GM21367 (cell line): ENCODE results near the gene DNAAF2.
"Not testable (repeated sequence)": the region's sequence is repeated elsewhere in the genome, so short reads cannot be mapped to it uniquely, and the experiment has no call there.

Experiments used
- ATAC-seq: cut with Tn5 transposase; IDR thresholded peaks from one replicate; pipeline ENCODE4 v1.9.1; 2021; ENCODE audit not compliant: unreplicated experiment

Gene DNAAF2, protein sequence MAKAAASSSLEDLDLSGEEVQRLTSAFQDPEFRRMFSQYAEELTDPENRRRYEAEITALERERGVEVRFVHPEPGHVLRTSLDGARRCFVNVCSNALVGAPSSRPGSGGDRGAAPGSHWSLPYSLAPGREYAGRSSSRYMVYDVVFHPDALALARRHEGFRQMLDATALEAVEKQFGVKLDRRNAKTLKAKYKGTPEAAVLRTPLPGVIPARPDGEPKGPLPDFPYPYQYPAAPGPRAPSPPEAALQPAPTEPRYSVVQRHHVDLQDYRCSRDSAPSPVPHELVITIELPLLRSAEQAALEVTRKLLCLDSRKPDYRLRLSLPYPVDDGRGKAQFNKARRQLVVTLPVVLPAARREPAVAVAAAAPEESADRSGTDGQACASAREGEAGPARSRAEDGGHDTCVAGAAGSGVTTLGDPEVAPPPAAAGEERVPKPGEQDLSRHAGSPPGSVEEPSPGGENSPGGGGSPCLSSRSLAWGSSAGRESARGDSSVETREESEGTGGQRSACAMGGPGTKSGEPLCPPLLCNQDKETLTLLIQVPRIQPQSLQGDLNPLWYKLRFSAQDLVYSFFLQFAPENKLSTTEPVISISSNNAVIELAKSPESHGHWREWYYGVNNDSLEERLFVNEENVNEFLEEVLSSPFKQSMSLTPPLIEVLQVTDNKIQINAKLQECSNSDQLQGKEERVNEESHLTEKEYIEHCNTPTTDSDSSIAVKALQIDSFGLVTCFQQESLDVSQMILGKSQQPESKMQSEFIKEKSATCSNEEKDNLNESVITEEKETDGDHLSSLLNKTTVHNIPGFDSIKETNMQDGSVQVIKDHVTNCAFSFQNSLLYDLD

DNA sequence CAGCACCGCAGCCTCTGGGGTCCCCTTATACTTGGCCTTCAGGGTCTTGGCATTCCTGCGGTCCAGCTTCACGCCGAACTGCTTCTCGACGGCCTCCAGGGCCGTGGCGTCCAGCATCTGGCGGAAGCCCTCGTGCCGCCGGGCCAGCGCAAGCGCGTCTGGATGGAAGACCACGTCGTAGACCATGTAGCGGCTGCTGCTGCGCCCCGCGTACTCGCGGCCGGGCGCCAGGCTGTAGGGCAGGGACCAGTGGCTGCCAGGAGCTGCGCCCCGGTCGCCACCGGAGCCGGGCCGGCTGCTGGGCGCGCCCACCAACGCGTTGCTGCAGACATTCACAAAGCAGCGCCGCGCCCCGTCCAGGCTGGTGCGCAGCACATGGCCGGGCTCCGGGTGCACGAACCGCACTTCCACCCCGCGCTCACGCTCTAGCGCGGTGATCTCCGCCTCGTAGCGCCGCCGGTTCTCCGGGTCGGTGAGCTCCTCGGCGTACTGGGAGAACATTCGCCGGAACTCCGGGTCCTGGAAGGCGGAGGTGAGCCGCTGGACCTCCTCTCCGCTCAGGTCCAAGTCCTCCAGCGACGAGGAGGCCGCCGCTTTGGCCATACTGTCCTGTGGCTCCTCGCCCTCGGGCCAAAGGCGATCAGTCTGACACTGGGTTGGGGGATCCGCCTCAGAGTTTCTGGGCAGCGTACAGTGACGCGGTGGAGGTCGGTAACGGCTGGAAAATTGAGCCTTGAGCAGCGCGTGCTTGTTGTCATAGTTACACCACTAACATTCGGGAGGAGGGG lies at the start of gene DNAAF2:
Gene DNAAF2, minus strand, starts transcription at position 698 of the 788 bp plus-strand sequence. Its CDS starts 95 bp downstream, at position 603.
- peak; percentile 21 for ATAC-seq

DNA sequence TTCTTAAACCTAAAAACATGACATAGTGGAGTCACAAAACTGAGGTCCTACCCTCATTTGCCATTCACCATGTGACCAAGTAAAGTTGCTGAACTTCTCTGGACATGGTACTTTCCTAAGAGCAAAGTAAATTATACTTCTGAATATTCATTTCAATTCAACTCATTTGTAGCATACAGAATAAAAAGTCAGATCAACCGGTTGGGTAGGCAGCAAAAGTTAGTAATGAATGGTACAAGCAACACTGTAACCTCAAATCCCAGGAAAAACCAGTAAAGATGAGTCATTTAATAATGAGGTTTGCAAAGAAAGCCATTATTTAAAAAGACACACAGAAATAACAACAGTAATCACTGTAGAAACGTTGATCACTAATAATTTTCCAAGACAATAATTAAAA lies 44.2 kb upstream of the DNAAF2 start:
- no peak for ATAC-seq

DNA sequence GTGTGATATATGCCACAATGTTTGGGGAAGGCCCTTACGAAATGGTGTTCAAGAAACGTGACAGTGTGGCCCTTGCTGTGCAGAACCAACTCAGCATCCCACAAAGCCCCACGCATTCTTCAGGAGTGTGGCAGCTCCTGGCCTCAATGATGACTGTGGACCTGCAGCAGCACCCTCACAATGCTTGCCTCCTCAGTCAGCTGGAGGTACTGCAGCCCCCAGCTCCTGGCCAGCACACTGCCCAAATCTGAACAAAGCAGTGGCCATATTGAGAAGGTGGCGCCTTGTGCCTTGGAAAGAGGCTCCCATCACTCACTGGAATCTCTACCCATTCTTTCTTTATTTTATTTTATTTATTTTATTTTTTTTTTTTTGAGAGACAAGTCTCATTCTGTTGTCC lies 42.6 kb upstream of the DNAAF2 start:
- ATAC-seq: no peak

DNA sequence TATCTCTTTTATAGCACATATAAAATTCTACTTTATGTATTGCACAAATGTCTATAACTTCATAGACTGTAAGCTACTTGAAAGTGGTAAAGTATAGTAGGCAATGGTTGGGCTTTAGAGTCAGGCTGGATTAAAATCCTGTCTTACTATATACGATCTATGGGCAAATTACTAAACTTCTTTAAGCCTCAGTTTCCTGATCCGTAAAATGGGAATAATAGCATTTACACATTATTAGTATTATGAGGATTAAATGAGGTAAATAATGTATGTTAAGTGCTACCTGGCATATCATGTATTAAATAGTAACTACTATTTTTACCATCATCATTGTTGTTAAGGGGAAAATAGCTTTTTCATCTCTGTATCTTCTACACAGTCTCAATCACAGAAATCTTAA lies 38.5 kb upstream of the DNAAF2 start:
- ATAC-seq: no peak

DNA sequence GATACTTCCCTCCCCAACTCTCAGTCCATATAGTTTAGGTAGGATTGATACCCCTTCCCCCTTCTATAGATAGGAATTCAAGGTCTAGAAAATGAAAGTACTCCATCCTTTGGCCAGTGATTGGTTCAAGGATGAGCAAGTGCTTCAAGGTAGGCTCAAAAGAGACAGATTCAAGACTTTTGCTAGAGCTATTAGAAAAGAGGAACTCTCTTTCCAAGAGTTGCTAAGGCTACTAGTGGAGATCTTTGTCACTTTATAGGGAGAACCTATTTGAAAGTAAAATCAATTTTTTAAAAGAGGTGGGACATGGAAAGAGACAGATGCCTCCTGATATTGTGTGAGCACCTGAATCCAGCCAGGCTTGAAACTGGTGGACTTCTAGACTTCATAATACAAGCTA lies 35.4 kb upstream of the DNAAF2 start:
- no peak for ATAC-seq

DNA sequence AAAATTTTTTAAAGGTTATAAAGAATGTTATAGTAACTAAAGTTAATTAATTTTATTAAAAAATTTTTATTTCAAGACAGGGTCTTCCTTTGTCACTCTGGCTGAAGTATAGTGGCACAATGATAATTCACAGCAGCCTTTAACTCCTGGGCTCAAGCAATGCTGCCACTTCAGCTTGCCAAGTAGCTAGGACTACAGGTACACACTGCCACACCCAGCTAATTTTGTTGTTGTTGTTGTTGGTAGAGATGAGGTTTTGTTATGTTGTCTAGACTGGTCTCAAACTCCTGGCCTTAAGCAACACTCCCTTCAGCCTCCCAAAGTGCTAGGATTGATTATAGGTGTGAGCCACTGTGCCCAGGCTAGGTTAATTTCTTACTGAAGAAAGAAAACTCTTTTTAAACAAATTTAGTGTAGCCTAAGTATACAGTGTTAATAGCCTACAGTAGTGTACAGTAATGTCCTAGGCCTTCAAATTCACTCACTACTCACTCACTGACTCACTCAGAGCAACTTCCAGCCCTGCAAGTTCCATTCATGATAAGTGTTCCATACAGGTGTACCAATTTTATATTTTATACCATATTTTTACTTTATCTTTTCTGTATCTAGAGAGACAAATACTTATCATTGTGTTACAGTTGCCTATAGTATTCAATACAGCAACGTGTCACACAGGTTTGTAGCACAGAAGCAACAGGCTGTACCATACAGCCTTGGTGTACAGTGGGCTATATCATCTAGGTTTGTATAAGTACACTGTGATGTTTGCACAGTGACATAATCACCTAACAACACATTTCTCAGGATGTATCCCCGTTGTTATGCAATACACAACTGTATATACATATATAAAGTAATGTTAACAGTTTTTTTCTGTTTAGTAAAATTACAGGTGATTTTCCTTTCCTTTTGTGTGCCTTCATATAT lies 24.7 kb upstream of the DNAAF2 start:
- ATAC-seq: no peak

DNA sequence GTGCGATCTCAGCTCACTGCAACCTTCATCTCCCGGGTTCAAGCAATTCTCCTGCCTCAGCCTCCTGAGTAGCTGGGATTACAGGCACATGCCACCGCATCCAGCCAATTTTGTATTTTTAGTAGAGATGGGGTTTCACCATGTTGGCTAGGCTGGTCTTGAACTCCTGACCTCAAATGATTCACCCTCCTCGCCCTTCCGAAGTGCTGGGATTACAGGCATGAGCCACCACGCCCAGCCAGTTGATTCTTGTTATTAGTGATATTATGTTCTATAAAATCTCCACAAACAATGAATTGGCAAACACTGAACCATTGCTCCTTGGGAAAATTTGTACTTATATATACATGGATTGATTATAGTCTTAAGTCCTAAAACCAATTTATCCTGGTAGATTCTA lies 22.5 kb upstream of the DNAAF2 start:
- not testable (repeated sequence) for ATAC-seq

DNA sequence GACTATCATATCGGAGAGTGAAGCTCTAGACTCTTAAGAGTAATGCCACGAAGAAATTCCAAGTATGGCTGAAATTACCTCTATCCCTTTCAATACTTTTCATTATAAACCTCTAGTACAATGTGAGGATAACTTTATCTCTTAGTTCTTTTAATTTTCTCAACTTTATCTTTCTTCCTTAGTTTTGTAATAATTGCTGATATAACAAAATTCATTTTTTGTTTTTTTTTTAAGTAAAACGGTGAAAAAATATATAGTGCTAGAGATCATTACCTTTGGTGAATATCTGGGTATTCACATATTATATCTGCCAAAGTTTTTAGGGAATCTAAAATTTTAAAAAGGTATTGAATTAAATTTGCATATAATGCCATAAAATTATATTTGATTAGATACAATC lies 19.5 kb upstream of the DNAAF2 start:
- no peak for ATAC-seq

DNA sequence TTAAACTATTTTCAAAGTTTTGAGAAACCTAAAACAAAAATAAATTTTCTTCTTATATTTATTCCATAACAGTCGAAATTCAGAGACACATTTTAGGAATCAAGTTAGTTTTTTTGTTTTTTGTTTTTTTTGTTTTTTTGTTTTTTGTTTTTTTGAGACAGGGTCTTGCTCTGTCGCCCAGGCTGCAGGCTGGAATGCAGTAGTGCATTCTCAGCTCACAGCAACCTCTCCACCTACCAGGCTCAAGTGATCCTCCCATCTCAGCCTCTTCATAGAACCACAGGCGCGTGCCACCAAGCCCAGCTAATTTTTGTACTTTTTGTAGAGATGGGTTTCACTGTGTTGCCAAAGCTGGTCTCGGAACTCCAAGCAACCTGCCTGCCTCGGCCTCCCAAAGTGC lies 18.5 kb upstream of the DNAAF2 start:
- ATAC-seq: no peak

DNA sequence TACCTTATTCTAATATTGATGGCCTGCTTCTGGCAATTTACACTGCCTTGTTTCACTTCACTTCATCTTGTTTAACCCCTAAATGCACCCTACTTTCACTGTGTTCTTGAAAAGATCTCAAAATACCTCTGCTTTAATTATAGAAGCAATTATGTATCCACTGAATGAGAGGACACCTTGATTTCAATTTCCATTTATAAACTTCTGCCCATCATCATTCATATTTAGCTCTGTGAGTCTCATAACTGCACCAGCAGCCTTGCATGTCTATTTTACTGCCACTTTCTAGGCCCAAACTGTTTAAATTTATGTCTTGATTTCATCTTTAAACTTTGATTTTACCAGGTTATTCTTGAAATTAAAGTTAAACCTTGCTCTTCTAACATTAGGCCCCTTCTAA lies 7.1 kb upstream of the DNAAF2 start:
- ATAC-seq: no peak

DNA sequence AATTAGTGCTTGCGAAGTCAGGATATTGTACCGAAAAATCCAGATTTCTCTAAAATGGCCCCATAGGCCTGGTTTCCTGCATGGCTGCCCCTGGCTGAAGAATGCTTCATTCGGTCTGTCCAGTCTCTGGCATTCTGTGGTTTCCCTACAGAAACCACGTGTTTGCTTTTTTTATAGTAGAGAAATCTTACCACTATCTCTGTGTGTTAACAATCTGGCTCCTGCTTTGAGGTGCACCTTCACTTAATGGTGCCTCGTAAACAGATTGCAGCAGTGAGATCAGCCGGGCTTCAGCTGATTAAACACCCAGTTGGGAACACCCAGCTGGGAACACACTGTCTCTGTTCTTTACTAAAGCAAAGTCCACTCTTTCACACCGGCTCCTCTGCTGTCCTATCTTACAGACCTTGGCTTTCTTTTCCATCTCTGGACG lies 6.7 kb upstream of the DNAAF2 start:
- no peak for ATAC-seq

DNA sequence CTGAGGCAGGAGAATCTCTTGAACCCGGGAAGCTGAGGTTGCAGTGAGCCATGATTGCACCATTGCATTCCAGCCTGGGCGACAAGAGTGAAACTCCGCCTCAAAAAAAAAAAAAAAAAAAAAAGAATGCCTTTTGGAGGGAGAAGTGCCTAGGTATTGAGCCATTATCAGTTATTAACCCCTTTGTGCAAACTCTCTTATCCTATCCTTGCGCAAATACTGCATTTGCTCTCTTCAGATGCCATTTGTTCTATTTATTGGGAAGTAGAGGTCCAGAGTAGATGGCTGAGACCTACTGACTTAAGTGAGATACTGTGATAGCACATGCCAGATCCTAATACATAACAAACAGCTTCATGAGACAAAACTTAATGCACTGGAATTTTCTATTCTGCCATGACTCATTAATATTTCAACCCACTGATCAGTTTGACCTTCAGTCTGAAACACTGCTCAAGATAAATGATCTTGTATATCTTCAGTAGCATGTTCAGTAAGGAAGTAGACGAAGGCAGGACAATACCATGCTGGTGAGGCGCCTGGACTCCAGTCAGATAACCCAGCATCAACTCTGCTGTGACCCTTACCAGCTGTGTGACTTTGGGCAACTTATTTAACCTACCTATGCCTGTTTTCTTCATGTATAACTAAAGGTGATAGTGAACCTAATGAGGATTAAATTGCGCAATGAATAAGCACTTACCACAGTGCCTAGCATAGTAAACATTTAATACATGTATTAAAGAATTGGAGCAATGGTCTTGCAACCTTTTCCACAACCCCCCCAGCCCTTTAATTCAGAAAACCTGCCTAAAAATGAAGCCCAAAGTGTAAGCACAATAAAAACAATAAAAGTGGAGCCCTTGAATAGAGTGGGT lies 5.7 kb upstream of the DNAAF2 start:
- no peak for ATAC-seq

DNA sequence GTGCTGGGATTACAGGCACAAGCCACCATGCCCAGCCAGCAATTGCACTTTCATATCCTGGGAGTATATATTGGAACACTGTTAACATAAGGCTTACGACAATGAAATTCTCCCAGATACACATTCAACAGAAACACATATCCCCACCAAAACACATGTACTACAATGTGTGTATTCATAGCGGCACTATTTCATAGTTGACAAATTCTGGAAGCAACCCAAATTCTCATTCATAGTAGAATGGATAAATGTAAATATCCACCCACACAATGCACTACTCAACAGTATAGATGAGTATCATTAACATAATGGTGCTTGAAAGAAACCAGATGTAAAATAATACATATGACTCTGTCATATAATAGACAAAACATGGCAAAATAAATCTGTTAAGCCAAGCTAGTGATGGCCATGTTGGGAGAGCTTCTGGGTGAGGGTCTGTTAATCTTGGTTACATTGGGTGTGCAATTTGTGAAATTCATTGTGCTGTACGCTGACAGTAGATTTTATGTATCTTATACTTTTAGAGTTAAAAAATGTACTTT lies 2.6 kb upstream of the DNAAF2 start:
- ATAC-seq: no peak

DNA sequence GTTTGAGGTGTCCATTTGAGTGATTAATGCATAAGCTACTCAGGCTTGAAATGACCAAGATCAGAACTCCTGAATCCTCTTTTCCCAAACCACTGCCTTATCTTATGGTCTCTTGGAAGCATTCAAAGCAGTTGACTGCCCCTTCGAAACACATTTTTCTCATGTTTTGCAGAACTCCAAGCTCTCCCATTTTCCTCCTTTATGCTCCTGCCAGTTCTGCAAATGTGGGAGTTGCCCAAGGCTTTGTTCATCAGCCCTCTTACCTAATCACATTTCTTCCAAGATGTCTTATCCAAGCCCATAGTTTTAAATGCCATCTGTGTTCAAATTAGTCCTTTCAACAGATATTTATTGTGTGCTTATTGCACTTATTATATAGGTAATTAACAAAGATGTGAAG lies 1.8 kb upstream of the DNAAF2 start:
- ATAC-seq: no peak

DNA sequence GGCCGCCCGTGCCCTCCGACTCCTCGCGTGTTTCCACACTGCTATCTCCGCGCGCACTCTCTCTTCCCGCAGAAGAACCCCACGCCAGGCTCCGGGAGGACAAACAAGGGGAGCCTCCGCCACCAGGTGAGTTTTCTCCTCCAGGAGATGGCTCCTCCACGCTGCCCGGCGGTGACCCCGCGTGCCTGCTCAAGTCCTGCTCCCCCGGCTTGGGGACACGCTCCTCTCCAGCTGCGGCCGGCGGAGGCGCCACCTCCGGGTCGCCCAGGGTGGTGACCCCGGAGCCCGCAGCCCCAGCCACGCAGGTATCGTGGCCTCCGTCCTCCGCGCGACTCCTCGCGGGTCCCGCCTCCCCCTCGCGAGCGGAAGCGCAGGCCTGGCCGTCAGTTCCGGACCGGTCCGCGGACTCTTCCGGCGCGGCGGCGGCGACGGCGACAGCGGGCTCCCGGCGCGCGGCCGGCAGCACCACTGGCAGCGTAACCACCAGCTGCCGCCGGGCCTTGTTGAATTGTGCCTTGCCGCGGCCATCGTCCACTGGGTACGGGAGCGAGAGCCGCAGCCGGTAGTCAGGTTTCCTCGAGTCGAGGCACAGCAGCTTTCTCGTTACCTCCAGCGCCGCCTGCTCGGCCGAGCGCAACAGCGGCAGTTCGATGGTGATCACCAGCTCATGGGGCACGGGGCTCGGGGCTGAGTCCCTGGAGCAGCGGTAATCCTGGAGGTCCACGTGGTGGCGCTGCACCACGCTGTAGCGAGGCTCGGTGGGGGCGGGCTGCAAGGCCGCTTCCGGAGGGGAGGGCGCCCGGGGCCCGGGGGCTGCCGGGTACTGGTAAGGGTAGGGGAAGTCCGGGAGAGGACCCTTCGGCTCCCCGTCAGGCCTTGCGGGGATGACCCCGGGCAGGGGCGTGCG lies 1.2 kb downstream of the DNAAF2 start:
- ATAC-seq: peak; percentile 70

DNA sequence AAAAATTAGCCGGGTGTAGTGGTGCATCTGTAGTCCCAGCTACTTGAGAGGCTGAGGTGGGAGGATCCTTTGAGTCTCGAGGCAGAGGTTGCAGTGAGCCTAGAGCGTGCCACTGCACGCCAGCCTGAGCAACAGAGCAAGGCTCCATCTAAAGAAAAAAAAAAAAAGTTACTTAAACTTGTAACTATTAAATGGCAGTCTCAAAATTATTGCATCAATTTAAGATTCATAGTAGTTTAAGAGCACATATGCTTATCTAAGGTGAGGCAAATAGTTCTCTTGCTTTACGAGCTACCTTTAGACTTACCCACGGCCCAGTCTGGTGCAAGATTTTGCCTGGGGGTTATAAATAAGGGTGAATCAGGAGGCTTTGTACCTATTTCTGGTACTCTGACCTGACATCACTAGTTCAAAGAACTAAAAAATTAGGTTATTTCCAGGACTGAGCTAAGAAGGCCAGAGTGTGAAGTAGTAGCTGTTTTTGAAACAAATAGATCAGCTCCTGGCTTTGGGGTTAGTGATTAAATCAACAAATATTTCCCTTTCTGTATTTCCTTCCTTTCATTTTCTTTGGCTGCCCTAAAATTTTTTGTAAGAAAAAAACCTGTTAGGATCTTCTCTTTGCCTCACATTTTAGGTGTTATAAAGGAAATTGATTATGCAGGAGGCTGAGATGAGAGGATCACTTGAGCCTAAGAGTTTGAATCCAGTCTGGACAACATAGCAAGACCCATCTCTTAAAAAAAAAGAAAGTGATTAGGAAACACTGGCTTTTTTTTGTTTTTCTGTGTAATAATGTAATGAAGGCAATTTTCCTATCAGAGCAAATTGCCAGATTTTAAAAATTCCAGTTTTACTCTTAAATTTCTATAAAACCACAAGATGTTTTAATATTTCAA lies 10.9 kb downstream of the DNAAF2 start:
- no peak for ATAC-seq

DNA sequence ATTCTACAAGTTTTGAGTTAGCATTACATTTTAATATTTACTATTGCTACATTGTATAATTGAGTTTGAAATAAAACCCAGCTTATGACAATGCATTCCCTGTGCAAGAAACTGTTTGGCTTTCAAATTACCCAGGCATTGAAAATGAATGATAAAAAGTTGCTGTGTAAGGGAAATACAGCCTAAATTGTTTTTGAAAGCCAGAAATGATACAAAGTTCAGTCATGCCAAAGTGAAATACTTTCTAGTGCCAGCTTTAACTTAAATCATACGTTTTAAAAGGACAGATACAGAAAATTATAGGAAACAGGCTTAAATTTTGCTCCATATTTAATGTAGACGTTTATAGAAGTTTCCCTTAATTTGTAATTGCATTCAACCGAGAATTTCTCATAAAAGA lies 11.7 kb downstream of the DNAAF2 start:
- no peak for ATAC-seq
